ENCODE measurements around the gene ZBTB38. TPM values are rescaled to one million over a fixed set of nuclear protein-coding genes. Genes with fewer than 3 reads are reported as not detected.

Gene ZBTB38
- total RNA-seq, 1 experiment from 2014 or later, result 46.7 TPM

GRCh38 chr3:141408596-141408995 lies 40.3 kb downstream of the ZBTB38 start:
- CTCF ChIA-PET, result no interaction called here
- in situ Hi-C loops (cut with HindIII; ENCODE audit: low pct_unique_long_range_greater_than_20kb, low sequenced_read_pairs), result no loop called here
- Histone ChIP-seq H3K4me3 (ENCODE audit: low read depth in 2 of 2, low read length in 2 of 2) (no peak overlapping the region), H3K27ac (ENCODE audit: low read length) (no peak overlapping the region), H3K4me1 (ENCODE audit: control insufficient read depth, insufficient read depth, low read length) (peaks cover 41% of the 10 kb centered on the region), H3K27me3 (ENCODE audit: control insufficient read depth, insufficient read depth, low read length) (no peaks in the 10 kb centered on the region), H3K36me3 (ENCODE audit: control insufficient read depth, insufficient read depth, low read length) (0 out of 2 replicates have a peak, but pooled peaks cover 9% of the 10 kb centered on the region), H3K9me3 (ENCODE audit: control insufficient read depth, insufficient read depth, low read depth, low read length) (no peaks in the 10 kb centered on the region)
- no TSS peak for BruUV-seq (replicated peaks)
- ATAC-seq, result no peak
- POLR2A ChIA-PET, result interaction anchor here (0.6 kb wide), 1 partner anchor 31 kb away, joined by 4 read pairs; no protein-coding TSS in a partner anchor
- DNase-seq (ENCODE audit: low read depth, low spot score), result no peak
- intact Hi-C loops (cut with micrococcal nuclease; ENCODE audit: unreplicated experiment), result no loop called here
- TF ChIP-seq REST (IDR thresholded peaks at IDR 0.05; ENCODE audit: insufficient read depth in 1 of 2, low read depth in 2 of 2, low read length in 1 of 2) (no peak), POLR2AphosphoS5 (IDR thresholded peaks at IDR 0.05; ENCODE audit: low read depth, low read length) (no peak), TCF7L2 (IDR thresholded peaks at IDR 0.05; ENCODE audit: low read depth, low read length) (no peak), CTCF (IDR thresholded peaks at IDR 0.05) (no peak), SIN3A (IDR thresholded peaks at IDR 0.05; ENCODE audit: borderline replicate concordance, insufficient read depth, low read depth, low read length) (no peak)

- CTCF ChIA-PET, result interaction anchor here (0.6 to 1.6 kb wide), 3 partner anchors 32 to 49 kb away, joined by 3 to 4 read pairs (median 4); no protein-coding TSS in a partner anchor
- intact Hi-C loops (cut with micrococcal nuclease; ENCODE audit: unreplicated experiment) (no loop called here), in situ Hi-C loops (cut with HindIII; ENCODE audit: low pct_unique_long_range_greater_than_20kb, low sequenced_read_pairs) (no loop called here)
- POLR2A ChIA-PET, result no interaction called here
- peak overlapping the region; percentile 89 for H3K27ac ChIP-seq (ENCODE audit: low read length)
- ATAC-seq (peak; percentile 8), DNase-seq (ENCODE audit: low read depth, low spot score) (no peak)
- TF ChIP-seq POLR2AphosphoS5 (IDR thresholded peaks at IDR 0.05; ENCODE audit: low read depth, low read length) (no peak), REST (IDR thresholded peaks at IDR 0.05; ENCODE audit: insufficient read depth in 1 of 2, low read depth in 2 of 2, low read length in 1 of 2) (no peak), TCF7L2 (IDR thresholded peaks at IDR 0.05; ENCODE audit: low read depth, low read length) (no peak), CTCF (IDR thresholded peaks at IDR 0.05) (no peak), SIN3A (IDR thresholded peaks at IDR 0.05; ENCODE audit: borderline replicate concordance, insufficient read depth, low read depth, low read length) (no peak)
- BruUV-seq (replicated peaks), result no TSS peak
- no peaks in the 10 kb centered on the region for H3K27me3 ChIP-seq (ENCODE audit: control insufficient read depth, insufficient read depth, low read length)
- no peaks in the 10 kb centered on the region for H3K9me3 ChIP-seq (ENCODE audit: control insufficient read depth, insufficient read depth, low read depth, low read length)
- H3K36me3 ChIP-seq (ENCODE audit: control insufficient read depth, insufficient read depth, low read length), result 0 out of 2 replicates have a peak, but pooled peaks cover 9% of the 10 kb centered on the region
- H3K4me3 ChIP-seq (ENCODE audit: low read depth in 2 of 2, low read length in 2 of 2), result no peak overlapping the region
- H3K4me1 ChIP-seq (ENCODE audit: control insufficient read depth, insufficient read depth, low read length), result peaks cover 39% of the 10 kb centered on the region
These were observed 41.6 kb downstream of the ZBTB38 start for GRCh38 chr3:141409940-141410241.
